Activated CD8-positive, alpha-beta memory T cell treated with anti-CD3 and anti-CD28 coated beads for 48 hours (primary cell): ENCODE data around the gene TEKTIP1.

Experiments used
- DNase-seq, 3 experiments: peaks; one replicate each; pipeline ENCODE4 v3.0.0-alpha.2; 2020; ENCODE audit warnings: low read depth in 2 of 3, low spot score in 2 of 3

Gene TEKTIP1

GRCh38 chr19:3538965-3539755, at the start of gene TEKTIP1:
Gene TEKTIP1 (plus strand): TSS chr19:3539174. CDS start chr19:3539178, 4 bp downstream.
- DNase-seq, result no peak

- no peak for DNase-seq
These were observed 47.4 kb upstream of the TEKTIP1 start for GRCh38 chr19:3491396-3492119.

GRCh38 chr19:3492131-3492839, 46.7 kb upstream of the TEKTIP1 start:
- DNase-seq, result no peak

- no peak for DNase-seq
These were observed 46.1 kb upstream of the TEKTIP1 start for GRCh38 chr19:3492919-3493318.

- DNase-seq, result no peak
These were observed 45.3 kb upstream of the TEKTIP1 start for GRCh38 chr19:3493651-3494050.

GRCh38 chr19:3494051-3494450, 44.9 kb upstream of the TEKTIP1 start:
- no peak for DNase-seq

GRCh38 chr19:3494559-3494958, 44.4 kb upstream of the TEKTIP1 start:
- no peak for DNase-seq

- DNase-seq, result no peak
These were observed 42.3 kb upstream of the TEKTIP1 start for GRCh38 chr19:3496392-3497273.

GRCh38 chr19:3497757-3498520, 41.0 kb upstream of the TEKTIP1 start:
- no peak for DNase-seq

- no peak for DNase-seq
These were observed 39.1 kb upstream of the TEKTIP1 start for GRCh38 chr19:3499738-3500428.

GRCh38 chr19:3500429-3501101, 38.4 kb upstream of the TEKTIP1 start, which contains the start of gene DOHH:
Gene DOHH (minus strand): TSS chr19:3500674. CDS start chr19:3496814, 3,860 bp downstream.
- DNase-seq, result peak; percentile 89 to 93 (median 89)

GRCh38 chr19:3501780-3502179, 37.2 kb upstream of the TEKTIP1 start:
- DNase-seq, result no peak

GRCh38 chr19:3503036-3503572, 35.9 kb upstream of the TEKTIP1 start:
- DNase-seq, result no peak

GRCh38 chr19:3504735-3505134, 34.2 kb upstream of the TEKTIP1 start:
- no peak for DNase-seq

- peak; percentile 97 to 100 (median 98) for DNase-seq
These were observed 33.2 kb upstream of the TEKTIP1 start, which contains the start of gene FZR1 for GRCh38 chr19:3505598-3506383. Gene FZR1 (plus strand): TSS chr19:3506311. CDS start chr19:3522990, 16,679 bp downstream.

- DNase-seq, result no peak
These were observed 32.3 kb upstream of the TEKTIP1 start for GRCh38 chr19:3506384-3507340.
